HG03097 (cell line): ENCODE measurements around the gene ZNF654.
"Not testable (repeated sequence)": the region's sequence is repeated elsewhere in the genome, so short reads cannot be mapped to it uniquely, and the experiment has no call there.

ENCODE experiments used
- ATAC-seq: cut with Tn5 transposase; IDR thresholded peaks from one replicate; pipeline ENCODE4 v1.9.1; 2021; ENCODE audit not compliant: unreplicated experiment, low FRiP score

ZNF654 gene

DNA sequence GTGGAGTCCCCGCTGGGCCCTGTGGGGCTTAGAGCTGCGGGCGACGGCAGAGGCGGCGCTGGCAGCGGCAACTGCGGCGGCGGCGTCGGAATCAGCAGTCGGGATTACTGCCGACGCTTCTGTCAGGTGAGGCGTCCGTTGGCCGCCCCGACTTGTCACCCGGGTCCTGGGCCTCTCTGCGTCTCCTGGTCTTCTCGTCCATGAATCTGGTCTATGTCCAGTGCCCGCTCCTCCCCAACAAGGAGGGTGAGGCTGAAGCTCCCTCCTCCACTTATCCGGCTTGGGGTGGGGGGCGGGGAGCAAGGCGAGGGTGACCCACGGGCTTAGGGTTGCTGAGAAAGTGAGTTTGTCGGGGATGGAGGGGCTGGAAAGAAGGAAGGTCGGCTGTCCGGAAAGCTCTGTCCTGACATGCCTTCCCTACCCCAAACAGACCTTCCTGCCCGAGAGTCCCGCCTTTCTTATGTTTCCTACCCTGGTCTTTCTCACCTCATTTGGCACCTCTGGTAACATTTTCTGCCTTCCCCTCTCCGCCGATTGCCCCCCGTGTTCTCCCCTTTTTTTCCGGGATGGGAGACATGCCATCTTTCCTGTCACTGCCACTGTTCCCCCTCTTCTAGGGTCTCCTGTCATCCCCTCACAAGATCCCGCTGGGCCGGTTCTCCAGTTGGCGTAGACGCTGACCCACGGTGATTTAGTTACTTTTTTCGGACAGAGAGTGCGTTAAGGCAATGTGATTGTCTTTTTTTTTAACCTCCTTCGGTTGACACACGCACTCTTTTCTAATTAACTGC, 520 bp downstream of the ZNF654 start:
- peak; percentile 14 for ATAC-seq

DNA sequence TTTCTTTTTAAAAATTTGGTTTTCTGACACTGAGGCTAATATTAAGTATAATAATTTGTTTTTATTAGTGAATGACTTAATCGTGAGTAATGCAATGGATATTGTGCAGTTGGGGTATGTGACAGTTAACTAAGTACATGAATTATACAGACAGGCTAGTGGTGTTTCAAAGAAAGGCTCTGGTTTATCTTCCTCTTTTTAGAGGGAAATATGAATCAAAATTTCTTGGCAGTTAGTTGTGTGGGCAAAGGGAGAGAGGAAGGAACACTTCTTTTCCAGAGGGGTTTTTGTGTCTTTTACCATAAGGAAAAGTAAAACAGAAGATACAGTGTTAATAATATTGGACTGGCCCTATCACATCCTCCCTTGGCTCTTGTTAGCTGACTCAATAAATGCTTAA, 2.7 kb downstream of the ZNF654 start:
- ATAC-seq, result no peak

DNA sequence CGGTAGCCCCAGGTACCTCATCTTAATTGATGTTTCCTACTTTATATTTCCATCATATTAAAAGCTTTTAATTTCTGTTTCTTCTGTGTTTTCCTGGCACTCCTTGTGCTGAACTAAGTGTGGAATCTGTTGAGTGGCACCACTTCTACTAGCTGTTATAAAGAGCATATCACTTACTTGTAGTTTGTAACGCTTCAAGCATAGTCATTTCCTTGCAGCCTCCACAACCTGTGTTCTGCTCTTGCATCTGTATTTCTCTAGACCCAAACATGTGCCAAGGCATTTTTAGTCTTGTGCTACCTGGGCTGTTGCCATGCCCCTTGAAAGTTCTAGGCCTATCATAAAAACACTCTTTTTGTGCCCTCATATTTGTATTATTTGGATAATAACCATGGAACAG, 16.0 kb downstream of the ZNF654 start:
- no peak for ATAC-seq

DNA sequence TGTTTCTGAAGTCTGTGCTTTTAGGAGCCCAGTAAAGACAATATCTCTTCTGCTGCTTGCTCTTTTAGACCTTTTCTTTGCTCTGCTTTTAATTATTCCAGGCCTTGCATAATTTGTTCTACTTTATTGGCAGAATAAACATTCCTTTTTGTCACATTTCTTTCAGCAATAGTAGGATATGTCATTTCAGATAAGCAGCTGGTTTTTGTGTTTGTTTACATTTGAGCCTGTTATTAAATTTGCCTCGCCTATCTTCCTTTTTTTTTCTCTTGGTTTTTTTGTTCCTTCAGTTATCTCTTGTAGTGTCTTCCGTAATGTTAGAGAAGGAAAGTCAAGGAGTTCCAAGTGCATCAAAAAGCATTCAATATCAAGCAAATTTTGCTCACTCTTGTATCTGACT, 16.4 kb downstream of the ZNF654 start:
- ATAC-seq, result no peak

DNA sequence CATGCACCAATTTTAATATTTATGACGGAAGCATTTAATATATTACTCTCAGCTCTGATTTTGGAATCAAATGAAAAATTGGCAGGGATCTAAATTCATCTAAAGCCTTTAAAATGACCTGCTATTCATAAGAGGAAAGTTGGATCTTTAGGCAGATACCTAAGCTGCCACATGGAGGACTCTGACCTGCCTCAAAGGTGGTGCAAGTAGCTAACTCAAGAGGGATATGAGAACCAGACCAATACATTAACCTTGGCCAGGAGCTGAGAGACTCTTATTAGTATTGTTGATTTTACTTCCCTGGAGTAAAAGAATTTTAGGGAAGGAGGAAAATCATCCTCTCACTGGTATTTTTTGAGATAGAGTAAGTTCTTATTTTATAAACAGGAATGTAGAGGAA, 17.7 kb downstream of the ZNF654 start:
- no peak for ATAC-seq

DNA sequence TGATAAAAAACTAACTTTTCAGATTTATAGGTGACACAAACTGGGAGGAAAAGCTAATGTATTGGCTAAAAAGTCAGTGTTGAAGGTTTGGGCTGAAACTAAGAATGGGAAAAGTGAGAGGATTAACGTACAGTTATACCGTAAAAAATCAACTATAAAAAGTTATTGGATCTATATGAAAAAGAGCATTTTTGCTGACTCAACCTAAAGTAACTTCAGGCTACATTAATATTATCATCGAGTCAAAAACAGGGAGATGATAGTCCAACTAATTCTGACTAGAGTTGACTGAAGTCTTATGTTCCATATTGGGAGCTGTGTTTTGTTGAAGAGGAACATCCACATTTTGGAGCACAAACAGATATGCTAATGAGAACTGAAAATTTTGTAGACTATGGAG, 19.9 kb downstream of the ZNF654 start:
- ATAC-seq, result no peak

DNA sequence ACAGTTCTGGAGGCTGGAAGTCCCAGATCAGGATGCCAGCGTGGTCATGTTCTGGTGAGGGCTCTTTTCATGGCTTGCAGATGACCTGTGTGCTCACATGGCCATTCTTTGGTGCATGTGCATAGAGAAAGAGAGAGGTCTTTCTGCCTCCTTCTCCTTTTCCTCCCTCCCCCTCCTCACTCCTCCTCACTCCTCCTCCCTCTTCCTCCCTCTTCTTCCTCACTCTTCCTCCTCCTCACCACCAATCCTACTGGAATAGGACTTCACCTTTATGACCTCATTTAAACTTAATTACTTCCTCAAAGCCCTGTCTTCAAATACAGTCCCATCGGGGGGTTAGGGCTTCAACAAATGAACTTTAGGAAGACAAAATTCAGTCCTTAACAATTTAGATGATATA, 23.8 kb downstream of the ZNF654 start:
- no peak for ATAC-seq

DNA sequence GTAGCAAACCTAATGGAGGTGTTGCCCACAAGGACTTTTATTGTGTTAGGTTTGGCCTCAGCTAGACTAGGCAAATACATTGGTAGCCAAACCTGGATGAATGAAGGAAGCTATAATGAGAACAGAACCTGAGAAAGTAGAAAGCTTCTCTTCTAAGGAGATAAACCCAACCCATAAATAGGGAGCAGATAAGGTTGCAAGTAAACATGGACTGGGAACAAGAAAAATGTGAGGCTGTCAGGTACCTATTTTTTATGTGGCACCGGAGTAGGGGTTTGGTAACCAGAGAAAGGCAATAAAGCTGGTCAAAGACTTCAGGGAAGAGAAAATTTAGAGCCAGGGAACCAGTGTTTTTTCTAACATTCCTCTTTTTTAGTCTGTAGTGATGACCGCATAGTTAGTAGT, 25.0 kb downstream of the ZNF654 start:
- no peak for ATAC-seq

DNA sequence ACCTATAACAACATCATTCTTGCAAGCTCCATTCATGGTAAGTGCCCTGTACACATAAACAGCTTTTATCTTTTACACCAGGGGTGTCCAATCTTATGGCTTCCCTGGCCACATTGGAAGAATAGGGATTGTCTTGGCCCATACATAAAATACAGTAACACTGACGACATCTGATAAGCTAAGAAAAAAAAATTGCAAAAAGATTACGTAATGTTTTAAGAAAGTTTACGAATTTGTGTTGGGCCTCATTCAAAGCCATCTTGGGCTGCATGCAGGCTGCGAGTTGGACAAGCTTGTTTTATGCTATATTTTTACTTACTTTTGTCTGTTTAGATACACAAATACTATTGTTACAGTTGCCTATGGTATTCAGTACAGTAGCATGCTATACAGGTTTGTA, 31.6 kb downstream of the ZNF654 start:
- no peak for ATAC-seq

DNA sequence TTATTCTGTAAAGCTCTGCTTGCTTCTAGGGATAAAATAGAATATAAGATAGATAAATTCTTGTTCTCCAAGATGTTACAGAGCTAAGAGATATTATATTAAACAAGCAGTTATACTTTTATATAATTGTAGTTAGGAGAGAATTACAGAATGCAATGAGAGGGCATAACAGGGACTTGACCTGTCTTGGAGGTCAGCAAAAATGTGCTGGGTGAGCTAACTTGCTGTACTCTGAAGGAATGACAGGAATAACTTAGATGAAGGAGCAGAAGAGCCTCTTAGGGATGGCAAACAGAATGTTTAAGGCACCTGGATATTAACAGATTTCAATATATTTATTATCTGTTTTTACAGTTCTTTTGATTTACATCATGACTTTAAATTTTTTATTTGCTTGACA, 33.2 kb downstream of the ZNF654 start:
- no peak for ATAC-seq

DNA sequence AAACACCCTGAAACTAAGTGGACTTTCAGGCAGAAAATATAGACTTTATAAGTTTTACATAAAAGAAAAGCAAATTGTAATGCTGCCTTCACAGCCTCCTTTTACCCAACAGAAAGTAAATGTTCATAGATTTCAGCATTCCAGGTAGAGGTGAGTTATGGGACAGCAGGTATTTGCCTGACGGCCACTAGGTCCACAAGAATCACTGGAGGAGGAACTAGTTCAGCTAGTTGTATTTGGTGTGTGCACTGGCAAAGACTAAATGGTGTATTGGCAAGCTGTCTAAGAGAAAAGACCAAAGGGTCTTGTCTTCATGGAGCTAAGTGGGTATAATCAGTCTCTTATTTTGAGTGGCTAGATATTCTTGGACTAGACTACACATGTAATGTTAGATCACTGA, 34.2 kb downstream of the ZNF654 start:
- ATAC-seq, result no peak

DNA sequence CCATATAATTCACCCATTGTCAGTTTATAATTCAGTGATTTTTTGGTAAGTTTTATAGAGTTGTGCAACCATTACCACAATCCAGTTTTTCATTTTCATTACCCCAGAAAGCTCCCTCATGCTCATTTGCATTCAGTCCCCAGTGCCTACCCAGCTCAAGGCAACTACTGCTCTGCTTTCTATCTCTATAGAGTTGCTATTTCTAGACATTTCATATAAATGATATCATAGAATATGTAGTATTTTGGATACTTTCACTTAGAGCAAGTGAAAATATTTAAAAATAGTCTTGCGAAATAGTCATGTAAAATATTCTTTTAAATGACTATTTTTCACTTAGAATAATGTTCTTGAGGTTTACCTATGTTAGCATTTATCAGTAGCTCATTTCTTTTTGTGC, 42.1 kb downstream of the ZNF654 start:
- ATAC-seq, result no peak

DNA sequence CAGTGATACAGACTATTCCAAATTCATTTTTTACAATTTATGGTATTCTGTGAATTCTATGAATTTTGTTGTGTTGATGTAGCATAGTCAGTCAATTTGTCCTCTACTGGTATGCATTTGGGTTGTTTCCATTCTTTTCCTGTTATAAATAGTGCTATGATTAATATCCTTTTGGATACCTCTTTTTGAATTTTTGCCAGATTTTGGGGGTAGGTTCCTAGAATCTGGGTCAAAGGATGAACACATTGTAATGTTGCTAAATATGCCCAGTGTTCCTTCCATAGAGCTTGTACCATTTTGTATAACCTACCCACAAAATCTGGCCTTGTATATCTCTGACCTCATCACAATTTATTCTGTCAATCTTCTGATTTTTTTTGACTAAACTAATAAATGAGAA, 46.3 kb downstream of the ZNF654 start:
- no peak for ATAC-seq

DNA sequence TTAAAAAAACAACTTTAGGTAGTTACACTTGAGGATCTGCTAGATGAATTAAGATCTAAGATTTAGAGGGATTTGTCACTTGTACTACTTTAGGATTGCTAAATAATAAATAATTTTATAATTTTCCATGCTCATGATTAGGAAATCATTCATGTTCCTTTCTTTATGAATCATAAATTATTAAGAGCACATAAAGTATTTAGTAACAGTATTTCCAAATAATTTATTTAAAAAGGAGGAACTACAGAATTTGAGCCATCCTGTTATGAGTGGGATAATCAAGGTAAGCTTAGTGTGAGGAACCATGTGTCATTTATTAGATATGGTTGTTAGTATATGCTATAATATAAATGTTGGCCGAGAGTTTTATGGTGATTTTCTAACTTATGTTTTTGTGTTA, 53.2 kb downstream of the ZNF654 start:
- no peak for ATAC-seq

DNA sequence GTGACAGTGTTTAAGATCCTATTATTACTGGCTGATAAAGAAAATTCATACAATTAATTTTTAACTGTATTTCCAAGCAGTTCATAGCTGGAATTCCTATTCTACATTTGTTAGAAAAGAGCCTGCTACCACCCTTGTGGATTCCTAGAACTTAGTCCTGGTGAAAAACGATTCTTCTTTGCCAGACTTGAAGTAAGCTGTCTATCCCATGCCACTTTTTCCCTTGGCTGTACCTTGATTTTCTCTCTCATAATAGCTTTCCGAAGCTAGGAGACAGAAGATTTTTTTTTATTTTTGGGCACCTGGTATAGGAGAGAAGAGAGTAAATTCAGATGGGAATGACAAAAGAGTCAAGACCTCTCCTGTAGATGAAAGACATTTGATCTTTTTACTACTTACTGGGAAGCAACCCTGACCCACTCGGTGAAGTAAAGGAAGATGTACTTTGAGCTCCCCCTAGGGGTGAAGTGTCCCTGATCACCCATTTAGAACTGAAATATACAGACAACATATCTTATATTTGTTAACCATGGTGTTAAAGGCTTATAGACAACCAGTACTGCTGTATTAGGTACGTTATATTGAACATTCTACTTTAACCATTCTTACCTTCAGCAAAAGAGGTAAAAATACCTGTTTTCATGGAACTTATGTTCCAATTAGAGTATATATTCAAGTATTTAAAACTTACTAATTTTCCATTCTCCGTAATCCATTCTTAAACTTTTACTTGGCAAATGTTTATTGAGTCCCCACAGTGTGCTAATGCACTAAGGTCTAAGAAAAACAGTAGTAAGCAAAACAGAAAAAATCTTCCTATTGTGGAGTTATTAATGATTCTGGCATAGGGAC, 54.5 kb downstream of the ZNF654 start:
- ATAC-seq, result peak; percentile 93

DNA sequence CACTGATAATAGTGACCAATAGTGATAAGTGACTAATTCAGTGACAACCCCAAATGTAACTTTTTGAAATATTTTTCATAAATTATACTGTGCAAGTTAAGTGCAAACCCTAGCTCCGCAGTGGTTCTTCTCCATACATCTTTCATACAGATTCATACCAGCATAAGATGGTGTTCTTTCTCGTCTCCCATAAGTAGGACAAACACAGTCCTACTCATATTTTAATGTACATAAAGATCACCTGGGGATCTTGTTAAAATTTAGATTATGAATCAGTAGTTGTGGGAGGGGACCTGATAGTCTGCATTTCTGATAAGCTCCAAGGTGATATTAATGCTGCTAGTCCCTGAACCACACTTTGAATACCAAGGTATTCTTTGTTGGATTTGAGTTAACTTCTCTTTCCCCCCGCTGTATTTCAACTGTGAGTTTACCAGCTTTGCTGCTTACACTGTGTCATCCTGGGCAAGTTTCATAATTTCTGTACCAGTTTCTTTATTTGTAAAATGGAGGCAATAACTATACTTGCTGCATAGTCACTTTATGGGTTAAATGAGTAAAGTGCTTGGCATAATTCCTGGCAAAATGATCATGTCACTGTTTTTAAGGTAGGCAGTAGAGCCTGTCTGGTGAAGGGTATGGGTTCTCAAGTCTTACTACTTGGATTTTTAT, 56.0 kb downstream of the ZNF654 start:
- no peak for ATAC-seq

DNA sequence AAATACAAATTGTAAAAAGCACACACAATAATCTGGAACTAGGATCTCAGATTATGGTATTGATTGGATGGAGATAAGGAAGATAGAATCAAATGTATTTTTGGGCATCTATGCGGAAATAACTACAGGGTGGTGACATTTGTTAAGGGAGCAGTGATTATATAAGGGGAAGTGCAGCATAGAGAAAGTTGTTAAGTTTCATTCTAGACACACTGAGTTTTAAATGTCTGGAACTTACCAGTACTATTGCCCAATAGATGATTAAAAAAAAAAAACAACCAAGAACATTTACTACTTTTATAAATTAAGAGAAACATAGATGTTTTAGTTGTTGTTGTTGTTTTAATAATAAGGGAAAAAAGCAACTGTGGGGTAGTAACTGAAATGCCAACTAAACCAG, 58.6 kb downstream of the ZNF654 start:
- ATAC-seq, result no peak

DNA sequence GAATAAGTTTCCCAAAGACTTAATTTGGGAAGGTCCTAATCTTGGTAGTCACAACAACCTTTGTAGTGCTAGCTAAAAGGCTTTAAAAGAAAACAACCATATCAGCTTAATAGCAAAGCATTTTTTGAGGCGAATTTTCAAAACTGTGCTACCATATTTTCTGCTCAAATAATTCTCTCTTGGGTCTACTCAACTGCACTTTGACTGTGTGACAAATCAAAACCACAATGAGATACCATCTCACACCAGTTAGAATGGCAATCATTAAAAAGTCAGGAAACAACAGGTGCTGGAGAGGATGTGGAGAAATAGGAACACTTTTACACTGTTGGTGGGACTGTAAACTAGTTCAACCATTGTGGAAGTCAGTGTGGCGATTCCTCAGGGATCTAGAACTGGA, 59.5 kb downstream of the ZNF654 start:
- ATAC-seq, result not testable (repeated sequence)

DNA sequence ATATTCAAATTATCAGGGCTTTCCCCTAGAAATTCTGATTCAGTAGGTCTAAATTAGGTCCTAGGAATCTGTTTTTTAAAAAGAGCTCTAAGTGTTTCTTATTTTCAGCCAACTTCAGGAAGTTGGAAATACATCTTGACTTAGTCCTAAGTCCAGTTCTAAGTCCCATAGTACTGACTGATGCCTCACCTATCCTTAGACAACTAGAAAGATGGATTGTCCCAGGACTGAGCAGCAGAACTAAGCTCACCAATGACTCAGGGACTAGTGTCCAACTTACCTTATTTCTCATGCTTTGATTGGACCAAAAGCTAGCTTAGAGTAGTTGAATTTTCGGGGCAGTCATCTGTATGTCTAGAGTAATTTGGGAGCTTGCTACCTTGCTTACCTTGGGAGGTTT, 64.5 kb downstream of the ZNF654 start:
- ATAC-seq, result no peak

DNA sequence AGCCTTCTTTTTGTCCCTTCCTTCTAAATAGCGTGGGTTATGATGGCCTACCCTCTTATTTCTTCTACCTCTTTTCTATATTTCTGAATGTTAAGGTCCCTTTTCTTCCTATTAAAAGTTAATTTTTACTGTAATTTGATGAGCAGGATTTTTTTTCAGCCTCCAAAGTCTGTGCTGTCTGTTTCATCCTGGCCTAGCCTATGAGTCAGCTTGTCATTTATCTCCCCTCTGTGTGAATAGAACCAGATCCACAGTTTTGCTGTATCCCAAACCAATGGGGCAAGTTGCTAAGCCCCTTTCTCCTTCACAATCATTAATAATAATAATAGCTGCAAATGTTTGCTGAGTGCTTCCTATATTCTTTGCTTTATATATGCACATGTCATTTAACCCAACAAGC, 72.6 kb downstream of the ZNF654 start:
- ATAC-seq, result no peak

DNA sequence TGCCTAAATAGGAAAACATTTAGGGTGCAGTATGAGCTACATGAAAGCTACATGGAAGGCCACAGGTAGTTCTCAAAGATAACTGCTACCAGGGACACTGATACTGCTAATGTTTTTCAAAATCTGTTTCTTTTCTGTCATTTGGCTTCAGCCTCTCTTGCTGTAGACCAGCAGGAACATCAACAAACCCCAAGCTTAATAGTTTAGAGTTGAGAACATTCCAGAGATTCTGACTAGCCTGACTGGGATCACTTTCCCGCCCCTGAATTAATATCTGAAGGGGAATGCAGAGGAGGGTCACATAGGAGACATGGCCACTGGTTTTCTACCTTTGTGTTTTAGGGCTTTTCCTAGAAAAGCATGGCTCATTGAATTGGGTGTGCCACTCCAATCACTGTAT, 73.8 kb downstream of the ZNF654 start:
- ATAC-seq, result no peak
